ENCODE results near the gene SNX3. TPM values are rescaled to one million over a fixed set of nuclear protein-coding genes. Genes with fewer than 3 reads are reported as not detected.

Gene SNX3
- total RNA-seq, 2 experiments from 2014 or later, result 72.9 to 88.6 TPM

DNA sequence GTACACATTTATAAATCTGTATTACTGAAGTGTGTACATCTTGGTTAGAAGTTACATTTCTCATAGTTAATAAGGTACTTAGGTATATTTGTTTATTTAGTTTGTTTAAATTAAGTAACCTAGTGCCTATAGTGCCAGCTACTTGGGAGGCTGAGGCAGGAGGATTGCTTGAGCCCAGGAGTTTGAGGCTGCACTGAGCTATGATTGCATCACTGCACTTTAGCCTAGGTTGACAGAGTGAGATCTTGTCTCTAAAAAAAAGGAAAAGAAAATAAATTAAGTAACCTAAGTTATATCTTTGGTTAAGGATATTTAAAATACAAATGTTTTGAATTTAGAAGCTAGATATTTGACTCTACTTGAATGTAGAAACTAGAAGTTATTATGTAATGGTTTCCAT, 24.5 kb upstream of the SNX3 start:
- intact Hi-C loops (cut with micrococcal nuclease; ENCODE audit: unreplicated experiment), result no loop called here
- H3K36me3 ChIP-seq (ENCODE audit: insufficient read depth, low read length), result no peaks in the 10 kb centered on the region

GRCh38 chr6:108277831-108278230, 17.0 kb upstream of the SNX3 start:
- no peak overlapping the region for H3K27ac ChIP-seq (ENCODE audit: low read depth, low read length, poor library complexity, severe bottlenecking)
- BruUV-seq (replicated peaks), result no TSS peak
- intact Hi-C loops (cut with micrococcal nuclease; ENCODE audit: unreplicated experiment), result no loop called here
- no peak overlapping the region for H3K4me3 ChIP-seq (ENCODE audit: low read depth, low read length, poor library complexity, severe bottlenecking)
- ChIA-PET CTCF (ENCODE audit: unreplicated experiment) (no interaction called here), POLR2A (interaction anchor here (0.5 kb wide), 1 partner anchor 201 kb away, joined by 3 read pairs; no protein-coding TSS in a partner anchor)
- no peaks in the 10 kb centered on the region for H3K9me2 ChIP-seq (ENCODE audit: insufficient read depth, low read length)
- DNase-seq (ENCODE audit: low spot score), result no peak
- TF ChIP-seq CTCF (conservative IDR thresholded peaks at IDR 0.05; ENCODE audit: low read length) (no peak), EZH2phosphoT487 (IDR thresholded peaks at IDR 0.05; ENCODE audit: borderline replicate concordance, low read depth, low read length) (no peak)
- no peak overlapping the region for H3K4me2 ChIP-seq (ENCODE audit: low read length)
- peaks cover 13% of the 10 kb centered on the region for H3K4me1 ChIP-seq (ENCODE audit: insufficient read depth, low read length, poor library complexity, severe bottlenecking)
- H2AFZ ChIP-seq (ENCODE audit: low read length), result no peak overlapping the region
- no peaks in the 10 kb centered on the region for H3K36me3 ChIP-seq (ENCODE audit: insufficient read depth, low read length)
- no peaks in the 10 kb centered on the region for H4K20me1 ChIP-seq (ENCODE audit: insufficient read depth, low read length)
- H3K9me3 ChIP-seq (ENCODE audit: low read length), result no peaks in the 10 kb centered on the region
- no peaks in the 10 kb centered on the region for H3K79me2 ChIP-seq (ENCODE audit: insufficient read depth, low read depth, low read length)

More for the DNA sequence above, 24.5 kb upstream of the SNX3 start:
- ChIA-PET CTCF (ENCODE audit: unreplicated experiment) (interaction anchor here (0.7 kb wide), 1 partner anchor 9 kb away, joined by 5 read pairs; no protein-coding TSS in a partner anchor), POLR2A (interaction anchor here (0.6 to 2.0 kb wide), 4 partner anchors 10 to 240 kb away, joined by 4 to 10 read pairs (median 4); partner anchors contain the start of gene AFG1L)
- TF ChIP-seq CTCF (conservative IDR thresholded peaks at IDR 0.05; ENCODE audit: low read length) (no peak), EZH2phosphoT487 (IDR thresholded peaks at IDR 0.05; ENCODE audit: borderline replicate concordance, low read depth, low read length) (no peak)
- no peak for DNase-seq (ENCODE audit: low spot score)
- Histone ChIP-seq H3K9me2 (ENCODE audit: insufficient read depth, low read length) (no peaks in the 10 kb centered on the region), H3K4me2 (ENCODE audit: low read length) (peak overlapping the region; percentile 10; the same call in 1 of the 2 replicates), H3K4me1 (ENCODE audit: insufficient read depth, low read length, poor library complexity, severe bottlenecking) (peaks cover 29% of the 10 kb centered on the region), H2AFZ (ENCODE audit: low read length) (peak overlapping the region; percentile 37), H4K20me1 (ENCODE audit: insufficient read depth, low read length) (no peaks in the 10 kb centered on the region), H3K27ac (ENCODE audit: low read depth, low read length, poor library complexity, severe bottlenecking) (peak overlapping the region; percentile 9), H3K9me3 (ENCODE audit: low read length) (no peaks in the 10 kb centered on the region), H3K79me2 (ENCODE audit: insufficient read depth, low read depth, low read length) (no peaks in the 10 kb centered on the region), H3K4me3 (ENCODE audit: low read depth, low read length, poor library complexity, severe bottlenecking) (no peak overlapping the region)
- no TSS peak for BruUV-seq (replicated peaks)

GRCh38 chr6:108277295-108277694, 16.5 kb upstream of the SNX3 start:
- no peak overlapping the region for H3K4me3 ChIP-seq (ENCODE audit: low read depth, low read length, poor library complexity, severe bottlenecking)
- BruUV-seq (replicated peaks), result no TSS peak
- TF ChIP-seq CTCF (conservative IDR thresholded peaks at IDR 0.05; ENCODE audit: low read length) (no peak), EZH2phosphoT487 (IDR thresholded peaks at IDR 0.05; ENCODE audit: borderline replicate concordance, low read depth, low read length) (no peak)
- no peak overlapping the region for H3K27ac ChIP-seq (ENCODE audit: low read depth, low read length, poor library complexity, severe bottlenecking)
- no peaks in the 10 kb centered on the region for H3K36me3 ChIP-seq (ENCODE audit: insufficient read depth, low read length)
- peaks cover 13% of the 10 kb centered on the region for H3K4me1 ChIP-seq (ENCODE audit: insufficient read depth, low read length, poor library complexity, severe bottlenecking)
- no peaks in the 10 kb centered on the region for H4K20me1 ChIP-seq (ENCODE audit: insufficient read depth, low read length)
- H2AFZ ChIP-seq (ENCODE audit: low read length), result no peak overlapping the region
- intact Hi-C loops (cut with micrococcal nuclease; ENCODE audit: unreplicated experiment), result no loop called here
- H3K79me2 ChIP-seq (ENCODE audit: insufficient read depth, low read depth, low read length), result no peaks in the 10 kb centered on the region
- DNase-seq (ENCODE audit: low spot score), result no peak
- no peaks in the 10 kb centered on the region for H3K9me3 ChIP-seq (ENCODE audit: low read length)
- no peaks in the 10 kb centered on the region for H3K9me2 ChIP-seq (ENCODE audit: insufficient read depth, low read length)
- CTCF ChIA-PET (ENCODE audit: unreplicated experiment), result no interaction called here
- no peak overlapping the region for H3K4me2 ChIP-seq (ENCODE audit: low read length)
- POLR2A ChIA-PET, result no interaction called here
